ENCODE results near the gene MYO16.
"Not testable (repeated sequence)": the region's sequence is repeated elsewhere in the genome, so short reads cannot be mapped to it uniquely, and the experiment has no call there.

MYO16 gene

DNA sequence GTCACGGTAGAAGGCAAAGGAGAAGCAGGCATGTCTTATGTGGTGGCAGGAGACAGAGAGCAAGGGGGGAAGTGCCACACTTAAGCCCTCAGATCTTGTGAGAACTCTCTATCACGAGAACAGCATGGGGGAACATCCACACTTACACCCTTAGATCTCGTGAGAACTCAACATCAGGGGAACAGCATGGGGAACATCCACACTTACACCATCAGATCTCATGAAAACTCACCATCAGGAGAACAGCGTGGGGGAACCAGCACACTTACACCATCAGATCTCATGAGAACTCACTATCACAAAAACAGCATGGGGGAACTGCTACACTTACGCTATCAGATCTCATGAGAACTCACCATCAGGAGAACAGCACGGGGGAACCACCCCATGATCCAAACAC, 445.0 kb downstream of the MYO16 start:
- in situ Hi-C loops (cut with MboI; ENCODE audit: low sequenced_read_pairs, unreplicated experiment), result no loop called here
- no peak for DNase-seq (ENCODE audit: low spot score)
- TF ChIP-seq, protein P1, sequence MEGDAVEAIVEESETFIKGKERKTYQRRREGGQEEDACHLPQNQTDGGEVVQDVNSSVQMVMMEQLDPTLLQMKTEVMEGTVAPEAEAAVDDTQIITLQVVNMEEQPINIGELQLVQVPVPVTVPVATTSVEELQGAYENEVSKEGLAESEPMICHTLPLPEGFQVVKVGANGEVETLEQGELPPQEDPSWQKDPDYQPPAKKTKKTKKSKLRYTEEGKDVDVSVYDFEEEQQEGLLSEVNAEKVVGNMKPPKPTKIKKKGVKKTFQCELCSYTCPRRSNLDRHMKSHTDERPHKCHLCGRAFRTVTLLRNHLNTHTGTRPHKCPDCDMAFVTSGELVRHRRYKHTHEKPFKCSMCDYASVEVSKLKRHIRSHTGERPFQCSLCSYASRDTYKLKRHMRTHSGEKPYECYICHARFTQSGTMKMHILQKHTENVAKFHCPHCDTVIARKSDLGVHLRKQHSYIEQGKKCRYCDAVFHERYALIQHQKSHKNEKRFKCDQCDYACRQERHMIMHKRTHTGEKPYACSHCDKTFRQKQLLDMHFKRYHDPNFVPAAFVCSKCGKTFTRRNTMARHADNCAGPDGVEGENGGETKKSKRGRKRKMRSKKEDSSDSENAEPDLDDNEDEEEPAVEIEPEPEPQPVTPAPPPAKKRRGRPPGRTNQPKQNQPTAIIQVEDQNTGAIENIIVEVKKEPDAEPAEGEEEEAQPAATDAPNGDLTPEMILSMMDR (IDR thresholded peaks at IDR 0.05; ENCODE audit: borderline replicate concordance, control extremely low read depth, extremely low read depth, insufficient read depth, missing control alignments), result no peak

DNA sequence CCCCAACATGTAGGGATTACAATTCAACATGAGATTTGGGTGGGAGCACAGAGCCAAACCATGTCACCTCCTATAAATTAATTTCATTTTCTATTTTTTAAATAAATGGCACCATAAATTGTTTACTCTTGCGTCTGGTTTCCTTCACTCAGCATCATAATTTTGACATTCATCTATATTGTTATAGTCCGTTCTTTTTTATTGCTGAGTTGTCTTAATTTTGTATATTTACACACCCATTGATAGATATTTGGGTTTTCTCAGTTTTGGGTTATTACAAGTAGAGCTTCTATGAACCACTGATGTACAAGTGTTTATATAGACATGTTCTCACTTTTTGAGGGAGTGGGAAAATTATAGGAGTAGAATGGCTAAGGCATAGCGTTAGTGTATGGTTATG, 445.4 kb downstream of the MYO16 start:
- DNase-seq (ENCODE audit: low spot score), result no peak
- TF ChIP-seq, protein P1 (IDR thresholded peaks at IDR 0.05; ENCODE audit: borderline replicate concordance, control extremely low read depth, extremely low read depth, insufficient read depth, missing control alignments), result no peak
- in situ Hi-C loops (cut with MboI; ENCODE audit: low sequenced_read_pairs, unreplicated experiment), result no loop called here

DNA sequence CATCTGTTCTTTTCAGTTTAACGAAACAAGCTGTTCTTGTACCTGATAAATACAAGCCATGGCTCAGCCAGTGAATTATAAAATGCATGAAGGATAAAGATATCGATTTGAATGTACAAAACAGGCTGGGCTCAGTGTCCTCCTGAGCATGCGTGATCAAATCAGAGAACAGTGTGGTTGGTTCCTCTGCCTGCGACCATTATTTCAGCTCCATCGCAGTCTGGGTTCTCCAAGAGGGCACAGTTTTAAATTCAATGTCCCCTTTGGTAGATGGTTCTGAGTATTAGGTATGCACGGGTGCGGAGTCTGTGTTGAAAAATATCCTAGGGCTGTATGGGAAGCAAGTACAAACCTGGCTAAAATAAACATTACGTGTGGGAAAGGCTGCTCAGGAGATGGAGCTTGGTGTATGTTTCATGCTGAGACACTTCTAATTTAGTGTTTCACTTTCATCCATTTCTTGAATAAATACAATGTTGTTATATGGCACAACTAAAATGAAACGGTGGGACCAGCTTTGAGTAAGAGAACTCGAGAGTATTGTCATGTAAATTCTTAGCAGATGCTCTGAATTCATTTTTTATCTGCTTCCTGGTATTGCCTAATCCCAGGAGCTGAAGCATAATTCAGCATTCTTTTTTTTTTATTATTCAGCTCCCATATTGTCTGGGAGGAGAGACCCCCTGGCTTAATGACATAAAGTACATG, 458.7 kb downstream of the MYO16 start:
- in situ Hi-C loops (cut with MboI; ENCODE audit: low sequenced_read_pairs, unreplicated experiment), result no loop called here
- DNase-seq (ENCODE audit: low spot score), result no peak
- TF ChIP-seq, protein P1 (IDR thresholded peaks at IDR 0.05; ENCODE audit: borderline replicate concordance, control extremely low read depth, extremely low read depth, insufficient read depth, missing control alignments), result no peak

DNA sequence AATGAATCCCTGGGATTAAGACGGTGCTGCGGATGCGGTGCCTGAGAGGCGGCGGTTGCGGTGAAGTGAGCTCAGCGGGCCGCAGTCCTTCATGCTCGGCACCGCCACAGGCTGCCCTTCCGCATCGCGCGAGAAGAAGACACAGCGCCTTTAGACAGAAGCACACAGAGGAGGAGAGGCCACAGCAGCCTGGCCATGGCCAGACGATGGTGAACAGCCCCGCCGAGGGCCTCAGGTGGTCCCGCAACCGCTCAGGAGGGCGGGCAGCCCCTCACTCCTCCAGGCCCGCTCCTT, 459.2 kb downstream of the MYO16 start:
- in situ Hi-C loops (cut with MboI; ENCODE audit: low sequenced_read_pairs, unreplicated experiment), result no loop called here
- no peak for DNase-seq (ENCODE audit: low spot score)
- TF ChIP-seq, protein P1 (IDR thresholded peaks at IDR 0.05; ENCODE audit: borderline replicate concordance, control extremely low read depth, extremely low read depth, insufficient read depth, missing control alignments), result no peak

DNA sequence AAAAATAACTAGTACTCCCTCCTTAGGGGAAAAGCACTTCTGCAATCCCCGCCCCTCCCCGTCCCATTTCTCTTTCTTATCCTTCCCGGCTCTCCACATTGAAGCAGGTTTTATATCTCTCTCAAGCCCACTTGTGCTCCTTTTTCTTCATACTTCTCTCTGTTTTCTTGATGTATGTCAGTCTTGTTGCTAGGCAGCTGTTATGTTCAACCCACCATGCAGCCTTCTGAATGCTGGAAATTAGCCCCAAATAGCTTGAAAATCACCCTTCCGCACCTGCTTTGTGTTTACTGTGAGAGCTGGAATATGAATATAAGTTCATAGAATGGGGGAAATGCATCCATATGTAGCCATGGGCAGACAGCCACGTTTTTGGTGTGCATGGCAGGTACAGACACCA, 461.4 kb downstream of the MYO16 start:
- TF ChIP-seq, protein P1 (IDR thresholded peaks at IDR 0.05; ENCODE audit: borderline replicate concordance, control extremely low read depth, extremely low read depth, insufficient read depth, missing control alignments), result no peak
- in situ Hi-C loops (cut with MboI; ENCODE audit: low sequenced_read_pairs, unreplicated experiment), result no loop called here
- no peak for DNase-seq (ENCODE audit: low spot score)

DNA sequence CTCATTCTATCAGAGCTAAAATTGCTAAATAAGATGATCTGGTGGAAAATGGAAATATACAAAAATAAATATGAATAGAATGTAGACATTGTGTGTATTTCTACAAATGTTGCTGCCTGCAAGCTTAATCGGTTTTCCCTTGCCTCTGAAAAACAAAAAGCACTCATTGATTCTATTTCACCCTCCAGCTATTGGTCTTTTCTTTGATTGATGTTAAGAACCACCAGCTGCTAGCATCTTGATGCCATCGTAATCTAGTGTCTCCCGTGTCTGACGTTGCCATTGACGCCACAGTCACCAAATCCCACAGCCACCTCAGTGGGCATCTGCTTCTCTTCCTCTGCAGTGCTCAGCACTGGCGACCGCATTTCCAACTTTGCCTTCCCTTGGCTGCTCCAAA, 461.8 kb downstream of the MYO16 start:
- DNase-seq (ENCODE audit: low spot score), result no peak
- TF ChIP-seq, protein P1 (IDR thresholded peaks at IDR 0.05; ENCODE audit: borderline replicate concordance, control extremely low read depth, extremely low read depth, insufficient read depth, missing control alignments), result no peak
- in situ Hi-C loops (cut with MboI; ENCODE audit: low sequenced_read_pairs, unreplicated experiment), result no loop called here

DNA sequence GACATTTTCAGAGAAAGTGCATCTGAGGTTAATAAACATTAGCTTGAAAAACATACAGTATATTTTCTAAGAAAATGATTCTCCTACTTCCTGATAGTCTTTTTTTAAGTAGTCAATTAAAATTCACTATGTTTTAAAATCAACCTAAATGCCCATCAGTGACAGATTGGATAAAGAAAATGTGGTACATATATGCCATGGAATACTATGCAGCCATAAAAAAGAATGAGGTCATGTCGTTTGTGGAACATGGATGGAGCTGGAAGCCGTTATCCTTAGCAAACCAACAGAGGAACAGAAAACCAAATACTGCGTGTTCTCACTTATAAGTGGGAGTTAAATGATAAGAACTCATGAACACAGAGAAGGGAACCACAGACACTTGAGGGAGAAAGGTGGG, 462.8 kb downstream of the MYO16 start:
- DNase-seq (ENCODE audit: low spot score); in situ Hi-C loops (cut with MboI; ENCODE audit: low sequenced_read_pairs, unreplicated experiment): not testable (repeated sequence)

Measured in GM13976 (cell line).